ENCODE measurements around the gene KIAA1755. TPM values are rescaled to one million over a fixed set of nuclear protein-coding genes. Genes with fewer than 3 reads are reported as not detected.

Gene KIAA1755
- total RNA-seq, 1 experiment from 2014 or later: not detected

GRCh38 chr20:38170219-38170825, 90.2 kb downstream of the KIAA1755 start:
- ChIA-PET CTCF (no interaction called here), POLR2A (ENCODE audit: low non-redundant PET) (no interaction called here)
- DNase-seq (ENCODE audit: low spot score): no peak
- no peak overlapping the region for H3K27ac ChIP-seq (ENCODE audit: low read depth, low read length, poor library complexity, severe bottlenecking)
- intact Hi-C loops (cut with micrococcal nuclease; ENCODE audit: unreplicated experiment): no loop called here
- TF ChIP-seq CTCF (conservative IDR thresholded peaks at IDR 0.05; ENCODE audit: low read depth, low read length) (no peak), EZH2 (IDR thresholded peaks at IDR 0.05; ENCODE audit: borderline replicate concordance, low read depth, low read length, poor library complexity, severe bottlenecking) (no peak)
- no peaks in the 10 kb centered on the region for H3K4me1 ChIP-seq (ENCODE audit: insufficient read depth, low read length, poor library complexity, severe bottlenecking)
- no peak overlapping the region for H3K4me3 ChIP-seq (ENCODE audit: low read depth, low read length, poor library complexity, severe bottlenecking)
- no peaks in the 10 kb centered on the region for H3K9me3 ChIP-seq (ENCODE audit: low read depth, low read length, poor library complexity, severe bottlenecking)
- BruUV-seq (replicated peaks): no TSS peak
- H3K36me3 ChIP-seq (ENCODE audit: insufficient read depth, low read length, poor library complexity, severe bottlenecking): no peaks in the 10 kb centered on the region
- H3K27me3 ChIP-seq (replicated peaks; ENCODE audit: insufficient read depth, low read depth, low read length, poor library complexity): no peaks in the 10 kb centered on the region

GRCh38 chr20:38169636-38170193, 90.8 kb downstream of the KIAA1755 start:
- intact Hi-C loops (cut with micrococcal nuclease; ENCODE audit: unreplicated experiment): loop anchor here (5.0 kb wide), 1 partner anchor 97 kb away; no protein-coding TSS in a partner anchor
- Histone ChIP-seq H3K9me3 (ENCODE audit: low read depth, low read length, poor library complexity, severe bottlenecking) (no peaks in the 10 kb centered on the region), H3K27me3 (replicated peaks; ENCODE audit: insufficient read depth, low read depth, low read length, poor library complexity) (no peaks in the 10 kb centered on the region), H3K4me1 (ENCODE audit: insufficient read depth, low read length, poor library complexity, severe bottlenecking) (no peaks in the 10 kb centered on the region), H3K4me3 (ENCODE audit: low read depth, low read length, poor library complexity, severe bottlenecking) (no peak overlapping the region), H3K36me3 (ENCODE audit: insufficient read depth, low read length, poor library complexity, severe bottlenecking) (no peaks in the 10 kb centered on the region), H3K27ac (ENCODE audit: low read depth, low read length, poor library complexity, severe bottlenecking) (no peak overlapping the region)
- no peak for DNase-seq (ENCODE audit: low spot score)
- TF ChIP-seq CTCF (conservative IDR thresholded peaks at IDR 0.05; ENCODE audit: low read depth, low read length) (no peak), EZH2 (IDR thresholded peaks at IDR 0.05; ENCODE audit: borderline replicate concordance, low read depth, low read length, poor library complexity, severe bottlenecking) (no peak)
- BruUV-seq (replicated peaks): no TSS peak
- CTCF ChIA-PET: no interaction called here
- POLR2A ChIA-PET (ENCODE audit: low non-redundant PET): no interaction called here

GRCh38 chr20:38168791-38169589, 91.5 kb downstream of the KIAA1755 start:
- ChIA-PET CTCF (no interaction called here), POLR2A (ENCODE audit: low non-redundant PET) (no interaction called here)
- Histone ChIP-seq H3K27me3 (replicated peaks; ENCODE audit: insufficient read depth, low read depth, low read length, poor library complexity) (no peaks in the 10 kb centered on the region), H3K27ac (ENCODE audit: low read depth, low read length, poor library complexity, severe bottlenecking) (no peak overlapping the region), H3K4me3 (ENCODE audit: low read depth, low read length, poor library complexity, severe bottlenecking) (no peak overlapping the region), H3K9me3 (ENCODE audit: low read depth, low read length, poor library complexity, severe bottlenecking) (no peaks in the 10 kb centered on the region), H3K4me1 (ENCODE audit: insufficient read depth, low read length, poor library complexity, severe bottlenecking) (no peaks in the 10 kb centered on the region), H3K36me3 (ENCODE audit: insufficient read depth, low read length, poor library complexity, severe bottlenecking) (no peaks in the 10 kb centered on the region)
- BruUV-seq (replicated peaks): no TSS peak
- no peak for DNase-seq (ENCODE audit: low spot score)
- TF ChIP-seq CTCF (conservative IDR thresholded peaks at IDR 0.05; ENCODE audit: low read depth, low read length) (no peak), EZH2 (IDR thresholded peaks at IDR 0.05; ENCODE audit: borderline replicate concordance, low read depth, low read length, poor library complexity, severe bottlenecking) (no peak)
- intact Hi-C loops (cut with micrococcal nuclease; ENCODE audit: unreplicated experiment): loop anchor here (5.0 kb wide), 1 partner anchor 97 kb away; no protein-coding TSS in a partner anchor
